Neural cell (in vitro differentiated cells): ENCODE results near the gene KRT9. TPM values are rescaled to one million over a fixed set of nuclear protein-coding genes. Genes with fewer than 3 reads are reported as not detected.
"Not testable (repeated sequence)": the region's sequence is repeated elsewhere in the genome, so short reads cannot be mapped to it uniquely, and the experiment has no call there.

ENCODE experiments used
- H2AFZ ChIP-seq: fragments of 200-600, 300-800 bp; sonication (generic), shearing (Covaris generic); 2 replicates; pipeline ENCODE4 v1.6.0; 2014; ENCODE audit warnings: low read depth, mild to moderate bottlenecking, antibody characterized with exemption, low read length, moderate library complexity
- H3F3A ChIP-seq: fragments of 200-600 bp; shearing (Covaris generic); 2 replicates; pipeline ENCODE4 v1.6.1; 2016; ENCODE audit warnings: mild to moderate bottlenecking, moderate library complexity, mixed read lengths, antibody characterized with exemption, low read length; ENCODE audit not compliant: insufficient read depth, poor library complexity, severe bottlenecking
- H3K27ac ChIP-seq: fragments of 200-600, 300-800 bp; sonication (generic), shearing (Covaris generic); 2 replicates; pipeline ENCODE4 v1.5.1; 2014; ENCODE audit warnings: mild to moderate bottlenecking, low read length, moderate library complexity
- H3K27me3 ChIP-seq: fragments of 300-800, 200-600 bp; sonication (generic), shearing (Covaris generic); 2 replicates; pipeline ENCODE4 v1.6.0; 2014; ENCODE audit warnings: mild to moderate bottlenecking, low read depth, low read length, moderate library complexity; ENCODE audit not compliant: insufficient read depth
- H3K36me3 ChIP-seq: fragments of 300-800, 200-600 bp; sonication (generic), shearing (Covaris generic); 2 replicates; pipeline ENCODE4 v1.5.1; 2014; ENCODE audit warnings: mild to moderate bottlenecking, antibody characterized with exemption, low read length, moderate library complexity; ENCODE audit not compliant: insufficient read depth
- H3K4me2 ChIP-seq: fragments of 300-800, 200-600 bp; sonication (generic), shearing (Covaris generic); 2 replicates; pipeline ENCODE4 v1.6.0; 2014; ENCODE audit warnings: mild to moderate bottlenecking, low read length
- H3K4me3 ChIP-seq: fragments of 300-800, 200-600 bp; sonication (generic), shearing (Covaris generic); 2 replicates; pipeline ENCODE4 v1.5.1; 2014; ENCODE audit warnings: mild to moderate bottlenecking, low read length, moderate library complexity
- H3K79me2 ChIP-seq: fragments of 200-600 bp; shearing (Covaris generic); replicated peaks from 2 replicates; pipeline ENCODE4 v1.6.0; 2014; ENCODE audit warnings: mild to moderate bottlenecking, low read length, moderate library complexity; ENCODE audit not compliant: insufficient read depth
- H3K9ac ChIP-seq: fragments of 300-800, 200-600 bp; sonication (generic), shearing (Covaris generic); 2 replicates; pipeline ENCODE4 v1.6.1; 2016; ENCODE audit warnings: mild to moderate bottlenecking, low read length, mixed read lengths
- H3K9me2 ChIP-seq: fragments of 200-600 bp; shearing (Covaris generic); 2 replicates; pipeline ENCODE4 v1.6.1; 2016; ENCODE audit warnings: mild to moderate bottlenecking, low read length, mixed read lengths; ENCODE audit not compliant: insufficient read depth
- H3K9me3 ChIP-seq: fragments of 200-600, 300-800 bp; sonication (generic), shearing (Covaris generic); 2 replicates; pipeline ENCODE4 v1.6.1; 2016; ENCODE audit warnings: mild to moderate bottlenecking, mixed run types, low read length, moderate library complexity, mixed read lengths
- H4K20me1 ChIP-seq: fragments of 200-600 bp; shearing (Covaris generic); 2 replicates; pipeline ENCODE4 v1.6.1; 2016; ENCODE audit warnings: mild to moderate bottlenecking, mixed run types; ENCODE audit not compliant: insufficient read depth
- EP300 ChIP-seq: fragments of 450-650 bp; conservative IDR thresholded peaks from 2 replicates; pipeline ENCODE4 v1.6.1; 2014; ENCODE audit warnings: antibody characterized with exemption, mild to moderate bottlenecking, moderate library complexity; ENCODE audit not compliant: poor library complexity, severe bottlenecking
- EZH2 ChIP-seq: fragments of 200-600, 300-800 bp; shearing (Covaris generic), sonication (generic); IDR thresholded peaks from 2 replicates; pipeline ENCODE4 v1.6.1; 2014; ENCODE audit warnings: antibody characterized with exemption, low read length, borderline replicate concordance, mild to moderate bottlenecking; ENCODE audit not compliant: insufficient read depth, poor library complexity, severe bottlenecking
- POLR2AphosphoS5 ChIP-seq: IDR thresholded peaks from 2 replicates; pipeline ENCODE4 v1.6.1; 2012
- RAD21 ChIP-seq: fragments of 450-650 bp; conservative IDR thresholded peaks from 2 replicates; pipeline ENCODE4 v1.6.1; 2014; ENCODE audit warnings: antibody characterized with exemption, mild to moderate bottlenecking, moderate library complexity
- SMC3 ChIP-seq: fragments of 450-650 bp; conservative IDR thresholded peaks from 2 replicates; pipeline ENCODE4 v1.6.1; 2014; ENCODE audit warnings: antibody characterized with exemption, mild to moderate bottlenecking, moderate library complexity; ENCODE audit not compliant: poor library complexity
- polyA plus RNA-seq: library from polyadenylated mRNA; depleted of rRNA; stranded (reverse); fragments of >200 nt; gene quantifications from 2 replicates; pipeline ENCODE4 v1.2.3, GENCODE V29; 2014
- TF ChIP-seq, protein P1 (sequence below): fragments of 450-650 bp; IDR thresholded peaks from 2 replicates; pipeline ENCODE4 v1.5.1; 2014; ENCODE audit warnings: antibody characterized with exemption, mild to moderate bottlenecking, moderate library complexity; ENCODE audit not compliant: poor library complexity, severe bottlenecking
- TF ChIP-seq, protein P2 (sequence below): IDR thresholded peaks from 2 replicates; pipeline ENCODE4 v1.6.1; 2012; ENCODE audit warnings: borderline replicate concordance

KRT9 gene
- polyA plus RNA-seq, 1 donor from 2014 or later, result not detected

DNA sequence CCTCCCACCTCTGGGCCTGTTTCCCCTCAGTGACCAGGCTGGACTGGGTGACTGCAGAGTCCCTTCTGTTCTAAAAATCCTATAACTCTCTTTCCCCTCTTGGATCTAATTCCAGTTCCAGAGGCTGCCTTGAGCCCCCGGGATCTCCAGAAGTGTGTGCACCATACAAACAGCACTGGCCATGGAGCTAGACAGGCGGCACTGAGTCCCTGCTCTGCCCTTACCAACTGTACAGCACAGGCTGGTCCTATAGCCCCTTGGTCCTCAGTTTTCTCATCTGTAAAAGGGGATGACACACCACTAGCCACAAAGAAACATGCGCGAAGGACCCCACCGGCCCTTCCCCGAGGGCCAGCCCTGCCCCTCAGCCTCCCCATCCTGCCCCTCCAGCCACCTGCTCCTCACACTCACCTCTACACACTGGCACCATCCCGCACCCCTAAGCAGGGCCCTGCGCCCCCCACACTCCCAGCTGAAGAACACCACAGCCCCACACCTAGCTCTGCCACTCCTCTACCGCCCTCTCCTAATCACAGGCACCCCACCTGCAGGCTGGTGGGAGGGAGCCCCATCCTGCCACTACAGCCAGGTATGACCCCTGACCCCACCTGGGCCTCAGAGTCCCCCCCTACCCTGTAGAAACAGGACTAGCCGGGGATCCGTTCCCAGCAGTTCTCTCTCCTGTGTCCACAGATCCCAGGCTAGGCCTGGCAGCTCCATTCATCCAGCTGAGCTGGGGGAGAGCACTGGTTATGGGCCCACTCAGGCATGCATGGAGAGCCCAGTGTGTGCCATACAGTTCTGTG, 41.6 kb upstream of the KRT9 start:
- H4K20me1 ChIP-seq, result no peaks in the 10 kb centered on the region
- H3K27me3 ChIP-seq, result no peaks in the 10 kb centered on the region
- no peak overlapping the region for H3K9ac ChIP-seq
- no peak overlapping the region for H3K4me3 ChIP-seq
- TF ChIP-seq EZH2 (no peak), EP300 (no peak), SMC3 (no peak), POLR2AphosphoS5 (no peak), RAD21 (no peak)
- TF ChIP-seq, protein P1, sequence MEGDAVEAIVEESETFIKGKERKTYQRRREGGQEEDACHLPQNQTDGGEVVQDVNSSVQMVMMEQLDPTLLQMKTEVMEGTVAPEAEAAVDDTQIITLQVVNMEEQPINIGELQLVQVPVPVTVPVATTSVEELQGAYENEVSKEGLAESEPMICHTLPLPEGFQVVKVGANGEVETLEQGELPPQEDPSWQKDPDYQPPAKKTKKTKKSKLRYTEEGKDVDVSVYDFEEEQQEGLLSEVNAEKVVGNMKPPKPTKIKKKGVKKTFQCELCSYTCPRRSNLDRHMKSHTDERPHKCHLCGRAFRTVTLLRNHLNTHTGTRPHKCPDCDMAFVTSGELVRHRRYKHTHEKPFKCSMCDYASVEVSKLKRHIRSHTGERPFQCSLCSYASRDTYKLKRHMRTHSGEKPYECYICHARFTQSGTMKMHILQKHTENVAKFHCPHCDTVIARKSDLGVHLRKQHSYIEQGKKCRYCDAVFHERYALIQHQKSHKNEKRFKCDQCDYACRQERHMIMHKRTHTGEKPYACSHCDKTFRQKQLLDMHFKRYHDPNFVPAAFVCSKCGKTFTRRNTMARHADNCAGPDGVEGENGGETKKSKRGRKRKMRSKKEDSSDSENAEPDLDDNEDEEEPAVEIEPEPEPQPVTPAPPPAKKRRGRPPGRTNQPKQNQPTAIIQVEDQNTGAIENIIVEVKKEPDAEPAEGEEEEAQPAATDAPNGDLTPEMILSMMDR, result no peak
- TF ChIP-seq, protein P2, sequence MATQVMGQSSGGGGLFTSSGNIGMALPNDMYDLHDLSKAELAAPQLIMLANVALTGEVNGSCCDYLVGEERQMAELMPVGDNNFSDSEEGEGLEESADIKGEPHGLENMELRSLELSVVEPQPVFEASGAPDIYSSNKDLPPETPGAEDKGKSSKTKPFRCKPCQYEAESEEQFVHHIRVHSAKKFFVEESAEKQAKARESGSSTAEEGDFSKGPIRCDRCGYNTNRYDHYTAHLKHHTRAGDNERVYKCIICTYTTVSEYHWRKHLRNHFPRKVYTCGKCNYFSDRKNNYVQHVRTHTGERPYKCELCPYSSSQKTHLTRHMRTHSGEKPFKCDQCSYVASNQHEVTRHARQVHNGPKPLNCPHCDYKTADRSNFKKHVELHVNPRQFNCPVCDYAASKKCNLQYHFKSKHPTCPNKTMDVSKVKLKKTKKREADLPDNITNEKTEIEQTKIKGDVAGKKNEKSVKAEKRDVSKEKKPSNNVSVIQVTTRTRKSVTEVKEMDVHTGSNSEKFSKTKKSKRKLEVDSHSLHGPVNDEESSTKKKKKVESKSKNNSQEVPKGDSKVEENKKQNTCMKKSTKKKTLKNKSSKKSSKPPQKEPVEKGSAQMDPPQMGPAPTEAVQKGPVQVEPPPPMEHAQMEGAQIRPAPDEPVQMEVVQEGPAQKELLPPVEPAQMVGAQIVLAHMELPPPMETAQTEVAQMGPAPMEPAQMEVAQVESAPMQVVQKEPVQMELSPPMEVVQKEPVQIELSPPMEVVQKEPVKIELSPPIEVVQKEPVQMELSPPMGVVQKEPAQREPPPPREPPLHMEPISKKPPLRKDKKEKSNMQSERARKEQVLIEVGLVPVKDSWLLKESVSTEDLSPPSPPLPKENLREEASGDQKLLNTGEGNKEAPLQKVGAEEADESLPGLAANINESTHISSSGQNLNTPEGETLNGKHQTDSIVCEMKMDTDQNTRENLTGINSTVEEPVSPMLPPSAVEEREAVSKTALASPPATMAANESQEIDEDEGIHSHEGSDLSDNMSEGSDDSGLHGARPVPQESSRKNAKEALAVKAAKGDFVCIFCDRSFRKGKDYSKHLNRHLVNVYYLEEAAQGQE, result no peak
- no peaks in the 10 kb centered on the region for H3K36me3 ChIP-seq
- no peak overlapping the region for H3K27ac ChIP-seq
- H2AFZ ChIP-seq, result no peak overlapping the region
- H3K4me2 ChIP-seq, result no peak overlapping the region
- no peaks in the 10 kb centered on the region for H3K79me2 ChIP-seq
- no peaks in the 10 kb centered on the region for H3K9me2 ChIP-seq
- no peaks in the 10 kb centered on the region for H3F3A ChIP-seq
- no peaks in the 10 kb centered on the region for H3K9me3 ChIP-seq

DNA sequence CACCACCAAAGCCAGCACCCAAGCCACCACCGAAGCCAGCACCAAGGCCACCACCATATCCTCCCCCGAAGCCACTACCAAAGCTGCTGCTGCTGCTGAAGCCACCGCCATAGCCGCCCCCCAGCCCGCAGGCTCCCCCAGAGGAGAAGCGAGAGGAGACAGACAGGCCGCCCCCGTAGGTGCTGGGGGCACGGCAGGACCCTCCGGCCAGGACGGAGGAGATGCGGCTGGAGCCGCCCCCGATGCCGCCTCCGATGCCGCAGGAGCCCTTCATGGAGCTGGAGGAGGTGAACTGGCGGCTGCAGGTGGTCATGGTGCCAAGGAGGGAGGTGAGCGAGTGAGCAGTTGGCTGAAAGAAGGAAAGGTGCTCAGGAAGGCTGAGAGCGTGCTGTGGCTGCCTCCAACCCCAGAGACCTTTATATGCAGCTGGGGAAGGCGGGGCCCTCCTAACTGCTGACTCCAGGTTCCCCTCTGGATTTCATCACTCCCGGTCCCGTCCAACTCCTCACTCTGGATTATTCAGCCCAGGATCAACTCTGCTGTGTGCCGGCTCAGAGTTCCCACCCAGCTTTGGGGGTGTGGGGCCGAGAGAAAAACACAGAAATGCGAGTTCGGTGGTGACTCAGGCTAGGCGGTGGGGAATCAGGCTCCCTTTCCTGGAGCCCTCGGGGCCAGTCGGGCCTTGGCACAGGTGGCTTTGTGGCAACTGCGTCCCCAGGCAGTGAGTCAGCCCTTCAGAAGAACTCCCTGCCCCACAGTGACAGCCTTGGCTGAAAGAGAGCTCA, 40.7 kb upstream of the KRT9 start, which contains the start of gene KRT16:
KRT16 (minus strand) TSS at position 392 of the 785 bp plus-strand sequence; CDS start at position 313, 79 bp downstream.
- not testable (repeated sequence) for H4K20me1 ChIP-seq, H3K9me2 ChIP-seq, H3K27ac ChIP-seq, H3F3A ChIP-seq, H2AFZ ChIP-seq, H3K9ac ChIP-seq, H3K4me2 ChIP-seq, H3K4me3 ChIP-seq, H3K36me3 ChIP-seq, H3K9me3 ChIP-seq, H3K27me3 ChIP-seq, H3K79me2 ChIP-seq
